H1 (cell line): ENCODE data around the gene ARID5B. TPM values are rescaled to one million over a fixed set of nuclear protein-coding genes. Genes with fewer than 3 reads are reported as not detected.

Experiments
- CTCF ChIA-PET: fragments of 300-600 bp; sonication (Branson Sonifier 250); formaldehyde crosslinking; loops from one replicate; lab custom pipeline; 2021; ENCODE audit not compliant: partially characterized antibody; lab: Charles Lee
- POLR2A ChIA-PET: fragments of 300-600 bp; sonication (Branson Sonifier 250); formaldehyde crosslinking; loops from one replicate; lab custom pipeline; 2021; ENCODE audit warnings: inconsistent platforms; ENCODE audit not compliant: partially characterized antibody; lab: Charles Lee
- DNase-seq, 2 experiments: peaks; one replicate each; pipeline versions ENCODE4 v3.0.0 to v3.0.0-alpha.2; 2010 to 2022; ENCODE audit warnings: low spot score in 2 of 2, low read depth in 1 of 2, mixed read lengths in 1 of 2
- FAIRE-seq: peaks from 2 replicates; lab custom pipeline; 2011; peaks lifted over from hg19 to GRCh38; lab: Jason Lieb, UNC
- H2AFZ ChIP-seq: 2 replicates; pipeline ENCODE4 v1.8.1; 2012; ENCODE audit warnings: low read length, inconsistent platforms
- H2AK5ac ChIP-seq: 2 replicates; pipeline ENCODE4 v1.6.1; 2013; ENCODE audit warnings: low read depth, low read length
- H2BK120ac ChIP-seq: replicated peaks from 2 replicates; pipeline ENCODE3; 2013; ENCODE audit warnings: low read depth, low read length, inconsistent platforms
- H2BK12ac ChIP-seq: 2 replicates; pipeline ENCODE4 v1.6.1; 2013; ENCODE audit warnings: low read depth, low read length
- H2BK15ac ChIP-seq: 2 replicates; pipeline ENCODE4 v1.6.1; 2013; ENCODE audit warnings: low read length
- H2BK20ac ChIP-seq: 2 replicates; pipeline ENCODE4 v1.6.1; 2013; ENCODE audit warnings: low read length
- H2BK5ac ChIP-seq: 2 replicates; pipeline ENCODE4 v1.6.1; 2013; ENCODE audit warnings: low read depth, low read length
- H3K14ac ChIP-seq: 2 replicates; pipeline ENCODE4 v1.6.1; 2013; ENCODE audit warnings: inconsistent platforms; ENCODE audit not compliant: insufficient read length
- H3K18ac ChIP-seq: 2 replicates; pipeline ENCODE4 v1.6.1; 2013; ENCODE audit warnings: low read length; ENCODE audit errors: extremely low read depth
- H3K23ac ChIP-seq: 2 replicates; pipeline ENCODE4 v1.6.1; 2013; ENCODE audit warnings: inconsistent platforms; ENCODE audit not compliant: insufficient read length
- H3K23me2 ChIP-seq: 2 replicates; pipeline ENCODE4 v1.6.1; 2013; ENCODE audit warnings: low read depth, low read length
- H3K27ac ChIP-seq: 2 replicates; pipeline ENCODE4 v1.6.1; 2011; ENCODE audit warnings: low read depth, low read length, inconsistent platforms
- H3K27me3 ChIP-seq, 4 experiments: replicated peaks in 1 of 4; 1 replicate in 1 of 4; 2 replicates in 3 of 4; pipeline versions ENCODE4 v1.6.1 to v1.8.1; 2011 to 2013; ENCODE audit warnings: low read length in 3 of 4, mild to moderate bottlenecking in 3 of 4, inconsistent platforms in 2 of 4, mixed read lengths in 2 of 4, moderate library complexity in 1 of 4; ENCODE audit not compliant: control insufficient read depth in 3 of 4, insufficient read depth in 3 of 4; ENCODE audit errors: extremely low read depth in 1 of 4
- H3K36me3 ChIP-seq, 4 experiments: 2 replicates each; pipeline versions ENCODE4 v1.6.1 to v1.8.1; 2011 to 2013; ENCODE audit warnings: mild to moderate bottlenecking in 4 of 4, low read length in 3 of 4, moderate library complexity in 2 of 4, control low read depth in 1 of 4, inconsistent platforms in 1 of 4; ENCODE audit not compliant: insufficient read depth in 4 of 4, control insufficient read depth in 2 of 4
- H3K4ac ChIP-seq: replicated peaks from 2 replicates; pipeline ENCODE3; 2013; ENCODE audit warnings: low read length, low read depth, mixed read lengths, inconsistent platforms; ENCODE audit not compliant: insufficient read length
- H3K4me1 ChIP-seq, 4 experiments: replicated peaks in 1 of 4; 1 replicate in 1 of 4; 2 replicates in 3 of 4; pipeline versions ENCODE4 v1.6.1 to v1.8.1; 2011 to 2013; ENCODE audit warnings: low read length in 3 of 4, inconsistent platforms in 2 of 4, mixed read lengths in 1 of 4; ENCODE audit not compliant: insufficient read depth in 4 of 4, control insufficient read depth in 3 of 4
- H3K4me2 ChIP-seq, 2 experiments: 2 replicates each; pipeline versions ENCODE4 v1.6.1 to v1.8.1; 2011 to 2013; ENCODE audit warnings: low read depth in 2 of 2, low read length in 2 of 2, control low read depth in 1 of 2, inconsistent platforms in 1 of 2, mild to moderate bottlenecking in 1 of 2; ENCODE audit not compliant: insufficient read depth in 1 of 2
- H3K4me3 ChIP-seq, 4 experiments: fragments of 200-600, 300-600 bp in 1 of 4; sonication (generic), shearing (Covaris generic), sonication (Bioruptor Twin) in 1 of 4; 2 replicates each; pipeline versions ENCODE4 v1.5.1 to v1.8.1; 2011 to 2016; ENCODE audit warnings: low read length in 4 of 4, low read depth in 3 of 4, control low read depth in 2 of 4, inconsistent platforms in 2 of 4, mild to moderate bottlenecking in 2 of 4, mixed read lengths in 1 of 4, moderate library complexity in 1 of 4; ENCODE audit not compliant: insufficient read depth in 2 of 4; ENCODE audit errors: extremely low read depth in 1 of 4
- H3K56ac ChIP-seq: replicated peaks from 2 replicates; pipeline ENCODE3; 2013; ENCODE audit warnings: low read depth, mild to moderate bottlenecking, mixed read lengths, low read length, inconsistent platforms; ENCODE audit not compliant: insufficient read length
- H3K79me1 ChIP-seq: 2 replicates; pipeline ENCODE4 v1.6.1; 2013; ENCODE audit warnings: low read depth, low read length, control low read depth
- H3K79me2 ChIP-seq, 2 experiments: 2 replicates each; pipeline versions ENCODE4 v1.6.1 to v1.8.1; 2012 to 2013; ENCODE audit warnings: low read length in 2 of 2, mild to moderate bottlenecking in 2 of 2, inconsistent platforms in 1 of 2; ENCODE audit not compliant: insufficient read depth in 2 of 2, control insufficient read depth in 1 of 2
- H3K9ac ChIP-seq, 4 experiments: replicated peaks in 1 of 4; 1 replicate in 1 of 4; 2 replicates in 3 of 4; pipeline versions ENCODE4 v1.6.1 to v1.8.1; 2011 to 2013; ENCODE audit warnings: low read depth in 3 of 4, low read length in 3 of 4, control low read depth in 2 of 4, mild to moderate bottlenecking in 2 of 4, moderate library complexity in 2 of 4, inconsistent platforms in 1 of 4; ENCODE audit errors: extremely low read depth in 1 of 4
- H3K9me3 ChIP-seq, 2 experiments: 2 replicates each; pipeline versions ENCODE4 v1.6.1 to v1.8.1; 2012 to 2013; ENCODE audit warnings: mild to moderate bottlenecking in 2 of 2, moderate library complexity in 2 of 2, control low read depth in 1 of 2, inconsistent platforms in 1 of 2, low read depth in 1 of 2, low read length in 1 of 2, mixed read lengths in 1 of 2; ENCODE audit not compliant: insufficient read depth in 2 of 2
- H4K20me1 ChIP-seq, 2 experiments: replicated peaks in 1 of 2; 2 replicates each; pipeline versions ENCODE3 to v1.8.1; 2011 to 2013; ENCODE audit warnings: inconsistent platforms in 2 of 2, low read length in 2 of 2, mild to moderate bottlenecking in 1 of 2; ENCODE audit not compliant: insufficient read depth in 2 of 2, control insufficient read depth in 1 of 2
- H4K5ac ChIP-seq: 2 replicates; pipeline ENCODE4 v1.6.1; 2013; ENCODE audit warnings: low read length, low read depth, mixed read lengths, inconsistent platforms; ENCODE audit not compliant: insufficient read length
- H4K8ac ChIP-seq: 2 replicates; pipeline ENCODE4 v1.8.0; 2013; ENCODE audit warnings: mild to moderate bottlenecking, moderate library complexity, low read length, inconsistent platforms; ENCODE audit not compliant: insufficient read depth; ENCODE audit errors: extremely low read depth
- H4K91ac ChIP-seq: replicated peaks from 2 replicates; pipeline ENCODE3; 2013; ENCODE audit warnings: low read length, mixed read lengths, inconsistent platforms; ENCODE audit not compliant: insufficient read length
- CBX5 ChIP-seq: fragments of 300-800, 300-1000 bp; sonication (generic); IDR thresholded peaks from 2 replicates; pipeline ENCODE4 v1.7.1; 2016; ENCODE audit warnings: antibody characterized with exemption, low read length, low read depth
- SIRT6 ChIP-seq: IDR thresholded peaks from one replicate; pipeline ENCODE4 v1.7.1; 2012; ENCODE audit warnings: low read length, inconsistent platforms
- SRF ChIP-seq: IDR thresholded peaks from 2 replicates; pipeline ENCODE4 v1.6.1; 2011; ENCODE audit warnings: mild to moderate bottlenecking, low read depth, low read length, moderate library complexity
- TCF12 ChIP-seq: IDR thresholded peaks from 2 replicates; pipeline ENCODE4 v1.6.1; 2011; ENCODE audit warnings: low read depth, mild to moderate bottlenecking, low read length
- ZNF274 ChIP-seq: IDR thresholded peaks from 2 replicates; pipeline ENCODE4 v1.7.0; 2012; ENCODE audit warnings: low read length, borderline replicate concordance; ENCODE audit errors: extremely low read depth
- WGBS, 2 experiments: shearing (Covaris generic) in 1 of 2; methylation state at CpG; one replicate each; pipeline versions ENCODE4 v1.1.6 to v1.1.7; 2013 to 2015; ENCODE audit warnings: low lambda C conversion rate in 2 of 2, mixed read lengths in 2 of 2, inconsistent platforms in 1 of 2, low coverage in 1 of 2, missing lambda C conversion rate in 1 of 2; ENCODE audit not compliant: insufficient replicate concordance in 2 of 2, insufficient coverage in 1 of 2, insufficient read length in 1 of 2; ENCODE audit errors: extremely low coverage in 1 of 2, missing lambda C conversion rate in 1 of 2; 5-methylcytosine and 5-hydroxymethylcytosine counted together
- polyA plus RNA-seq, 7 experiments: library from polyadenylated mRNA; depleted of rRNA in 3 of 7; stranded (reverse) in 5 of 7; unstranded in 2 of 7; fragments of >200 nt in 5 of 7; fragments of 200-250 nt in 2 of 7; gene quantifications; 1 replicate in 5 of 7; 2 replicates in 1 of 7; 4 replicates in 1 of 7; pipeline versions ENCODE4 v1.2.1 to v1.2.3, GENCODE V29; 2011 to 2013; ENCODE audit warnings: missing spikeins in 2 of 7, mixed read lengths in 2 of 7
- total RNA-seq: library from RNA; stranded (reverse); fragmentation: NEBNext Ultra II Directional; extraction: Animal tissue kit (Norgen Biotek cat#: 25700); gene quantifications from 2 replicates; pipeline ENCODE4 v1.2.1, GENCODE V29; 2021

The ARID5B gene
- total and polyA plus RNA-seq, 2 of the 8 experiments (the other 6 are each of a cell fraction or from before 2014, with no cell fraction given) = 0.21 to 1.1 TPM

DNA sequence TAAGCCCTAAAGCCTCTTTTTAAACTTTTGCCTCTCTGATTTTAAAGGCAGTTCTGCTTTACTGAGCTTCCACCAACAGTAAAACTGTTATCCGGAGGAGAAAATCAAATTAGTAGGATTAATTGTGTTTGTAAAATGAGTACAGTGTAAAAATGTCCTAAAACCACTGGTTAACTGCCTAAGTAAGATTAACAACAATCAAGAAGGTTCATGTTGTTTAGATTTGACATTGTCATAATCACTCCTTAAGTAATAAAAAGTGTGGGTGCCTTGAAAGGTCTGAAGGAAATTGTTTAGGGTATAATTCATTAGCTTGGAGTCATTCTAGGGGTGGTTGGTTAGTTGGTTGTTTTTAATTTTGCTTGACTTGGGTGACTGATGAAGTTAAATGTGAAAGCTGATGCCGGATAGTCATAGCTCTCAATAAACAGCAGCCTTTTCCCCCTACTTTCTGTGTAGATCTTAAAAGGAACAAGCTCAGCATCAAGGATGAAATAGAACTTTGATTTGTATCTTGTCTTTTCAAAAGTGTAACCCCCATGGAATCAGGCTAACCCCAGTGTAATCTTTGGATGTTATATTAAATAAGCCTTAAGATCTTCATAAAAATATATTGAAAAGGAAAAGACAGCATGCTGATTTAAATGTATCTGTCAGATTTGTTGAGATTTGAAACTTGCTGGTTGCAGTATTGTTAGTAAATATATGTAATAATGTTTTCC, 148.3 kb downstream of the ARID5B start:
- Histone ChIP-seq H3K4me1 (peaks cover 3 to 7% (median 6%) of the 10 kb centered on the region in 4 experiments; a peak in 6 of 7 replicates), H3K4me3 (peak overlapping the region in 1 of 4 experiments; percentile 40; a peak in 3 of 8 replicates), H3K56ac (no peak overlapping the region), H2BK120ac (no peak overlapping the region), H4K91ac (no peak overlapping the region), H3K27me3 (peaks cover 0 to 2% (median 0%) of the 10 kb centered on the region in 4 experiments; a peak in 2 of 7 replicates), H3K23ac (no peak overlapping the region), H4K20me1 (no peaks in the 10 kb centered on the region), H2AK5ac (no peak overlapping the region), H3K79me2 (no peaks in the 10 kb centered on the region), H3K9me3 (no peaks in the 10 kb centered on the region), H3K4me2 (peak overlapping the region; percentile 61 to 85), H2BK5ac (no peak overlapping the region), H4K8ac (no peak overlapping the region), H3K36me3 (no peaks in the 10 kb centered on the region), H2AFZ (peak overlapping the region; percentile 96), H2BK15ac (no peak overlapping the region), H3K4ac (no peak overlapping the region), H3K9ac (peak overlapping the region in 1 of 4 experiments; percentile 44; a peak in 1 of 7 replicates), H2BK12ac (no peak overlapping the region; the same call in 1 of the 2 replicates), H3K23me2 (no peaks in the 10 kb centered on the region), H3K27ac (no peak overlapping the region), H2BK20ac (no peak overlapping the region), H4K5ac (no peak overlapping the region), H3K18ac (no peak overlapping the region), H3K14ac (no peak overlapping the region), H3K79me1 (no peaks in the 10 kb centered on the region)
- DNase-seq = no peak
- ChIA-PET CTCF (interaction anchor here (0.6 to 5.1 kb wide), 5 partner anchors 10 to 394 kb away, joined by 3 to 55 read pairs (median 5); no protein-coding TSS in a partner anchor), POLR2A (interaction anchor here (1.0 to 1.4 kb wide), 3 partner anchors 11 to 21 kb away, joined by 3 to 4 read pairs (median 3); no protein-coding TSS in a partner anchor)
- FAIRE-seq = no peak
- WGBS, 2 experiments = 74% methylated on average over 2 of the region's 2 CpGs; no CpG with 5 or more reads in 1 of the 2 experiments
- TF ChIP-seq SRF (no peak), ZNF274 (no peak), SIRT6 (no peak), CBX5 (no peak), TCF12 (no peak)
